A549 (cell line): ENCODE data around the gene TFDP1. TPM values are rescaled to one million over a fixed set of nuclear protein-coding genes. Genes with fewer than 3 reads are reported as not detected.

ENCODE experiments used
- ATAC-seq, 2 experiments: fragments of 200-7000 bp in 1 of 2; fragments of >200 bp in 1 of 2; cut with Nextera tagmentation in 1 of 2; cut with Tn5 transposase in 1 of 2; 3 replicates each; pipeline versions ENCODE4 v1.8.0 to v1.9.1; 2018 to 2020; ENCODE audit warnings: mild to moderate bottlenecking in 1 of 2, moderate library complexity in 1 of 2
- CTCF ChIA-PET: fragments of 300-600 bp; sonication (Branson Sonifier 250); formaldehyde crosslinking; extraction: SDS; loops from one replicate; lab custom pipeline; 2021; ENCODE audit warnings: antibody characterized with exemption, inconsistent platforms; lab: Yijun Ruan, JAX
- POLR2A ChIA-PET: fragments of 350-600 bp; formaldehyde crosslinking; extraction: SDS; loops from one replicate; lab custom pipeline; 2021; ENCODE audit warnings: antibody characterized with exemption, inconsistent platforms; lab: Yijun Ruan, JAX
- DNase-seq, 2 experiments: peaks; one replicate each; pipeline versions ENCODE4 v3.0.0 to v3.0.0-alpha.2; 2011 to 2016; ENCODE audit warnings: low read depth in 1 of 2, low spot score in 1 of 2
- FAIRE-seq: peaks from 2 replicates; lab custom pipeline; 2011; peaks lifted over from hg19 to GRCh38; lab: Jason Lieb, UNC
- H3K27ac ChIP-seq, 2 experiments: fragments of >200 bp; sonication (Bioruptor Twin); formaldehyde crosslinking; 3 replicates each; pipeline ENCODE4 v1.5.1; 2016 to 2017
- H3K4me1 ChIP-seq: fragments of >200 bp; sonication (Bioruptor Twin); formaldehyde crosslinking; 3 replicates; pipeline ENCODE4 v1.6.1; 2016
- H3K4me2 ChIP-seq: fragments of >200 bp; sonication (Bioruptor Twin); formaldehyde crosslinking; 3 replicates; pipeline ENCODE4 v1.6.1; 2016
- H3K4me3 ChIP-seq: fragments of >200 bp; sonication (Bioruptor Twin); formaldehyde crosslinking; 3 replicates; pipeline ENCODE4 v1.5.1; 2016
- H3K9me3 ChIP-seq: fragments of >200 bp; sonication (Bioruptor Twin); formaldehyde crosslinking; 3 replicates; pipeline ENCODE4 v1.6.1; 2016
- ATOH8 ChIP-seq: fragments of 250-450 bp; sonication (Bioruptor Pico); IDR thresholded peaks from 2 replicates; pipeline ENCODE4 v1.5.0; 2020; ENCODE audit warnings: low read depth, mild to moderate bottlenecking, moderate library complexity
- CBX2 ChIP-seq: fragments of 200-600 bp; sonication (generic); IDR thresholded peaks from 2 replicates; pipeline ENCODE4 v1.6.1; 2016; ENCODE audit warnings: low read depth, mild to moderate bottlenecking, borderline replicate concordance
- CBX8 ChIP-seq: fragments of 200-600 bp; sonication (generic); IDR thresholded peaks from 2 replicates; pipeline ENCODE4 v1.6.1; 2016
- CTCF ChIP-seq: fragments of >200 bp; sonication (Bioruptor Twin); formaldehyde crosslinking; IDR thresholded peaks from 3 replicates; pipeline ENCODE4 v1.5.1; 2016
- E2F6 ChIP-seq: IDR thresholded peaks from 2 replicates; pipeline ENCODE4 v1.6.1; 2012; ENCODE audit warnings: low read depth, borderline replicate concordance
- EHF ChIP-seq: fragments of 250-450 bp; sonication (Bioruptor Pico); IDR thresholded peaks from 2 replicates; pipeline ENCODE4 v1.5.0; 2020; ENCODE audit warnings: mild to moderate bottlenecking
- EHMT2 ChIP-seq: fragments of 200-600 bp; sonication (generic); IDR thresholded peaks from 2 replicates; pipeline ENCODE4 v1.6.1; 2016; ENCODE audit warnings: antibody characterized with exemption, low read depth, mild to moderate bottlenecking, moderate library complexity
- ELK1 ChIP-seq: fragments of 150-350 bp; IDR thresholded peaks from 2 replicates; pipeline ENCODE4 v1.6.1; 2014; ENCODE audit warnings: low read depth, mild to moderate bottlenecking, low read length
- FOSL2 ChIP-seq, 2 experiments: fragments of 450-650 bp in 1 of 2; fragments of >200 bp in 1 of 2; sonication (Bioruptor Twin) in 1 of 2; formaldehyde crosslinking; IDR thresholded peaks; 2 replicates each; pipeline versions ENCODE4 v1.5.0 to v1.6.1; 2016 to 2020; ENCODE audit warnings: mild to moderate bottlenecking in 1 of 2, moderate library complexity in 1 of 2
- GATA3 ChIP-seq: IDR thresholded peaks from 2 replicates; pipeline ENCODE4 v1.6.1; 2012; ENCODE audit warnings: borderline replicate concordance
- HES2 ChIP-seq: fragments of >200 bp; sonication (Bioruptor Twin); formaldehyde crosslinking; IDR thresholded peaks from 2 replicates; pipeline ENCODE4 v1.6.1; 2016
- HOXA7 ChIP-seq: fragments of 250-450 bp; sonication (Bioruptor Pico); IDR thresholded peaks from 2 replicates; pipeline ENCODE4 v1.5.0; 2020; ENCODE audit warnings: mild to moderate bottlenecking, moderate library complexity
- HOXB5 ChIP-seq: fragments of 250-450 bp; sonication (Bioruptor Pico); IDR thresholded peaks from 2 replicates; pipeline ENCODE4 v1.5.0; 2020; ENCODE audit warnings: mild to moderate bottlenecking, moderate library complexity
- JUNB ChIP-seq: fragments of >200 bp; sonication (Bioruptor Twin); formaldehyde crosslinking; IDR thresholded peaks from 2 replicates; pipeline ENCODE4 v1.6.1; 2016
- KDM1A ChIP-seq: fragments of 200-600 bp; sonication (generic); IDR thresholded peaks from 2 replicates; pipeline ENCODE4 v1.6.1; 2016; ENCODE audit warnings: low read depth, mild to moderate bottlenecking
- KDM5A ChIP-seq: fragments of 200-600 bp; sonication (generic); IDR thresholded peaks from 2 replicates; pipeline ENCODE4 v1.6.1; 2016; ENCODE audit warnings: antibody characterized with exemption, mild to moderate bottlenecking
- MAFK ChIP-seq: fragments of 450-650 bp; IDR thresholded peaks from 2 replicates; pipeline ENCODE4 v1.6.1; 2014; ENCODE audit not compliant: partially characterized antibody
- MAX ChIP-seq: IDR thresholded peaks from 2 replicates; pipeline ENCODE4 v1.6.1; 2012
- NPAS2 ChIP-seq: fragments of 250-450 bp; sonication (Bioruptor Pico); IDR thresholded peaks from 2 replicates; pipeline ENCODE4 v1.8.0; 2022; ENCODE audit warnings: mild to moderate bottlenecking, moderate library complexity, borderline replicate concordance
- PBX3 ChIP-seq: IDR thresholded peaks from 2 replicates; pipeline ENCODE4 v1.6.1; 2012
- RNF2 ChIP-seq: fragments of 200-600 bp; sonication (generic); IDR thresholded peaks from 2 replicates; pipeline ENCODE4 v1.6.1; 2016; ENCODE audit warnings: low read depth, mild to moderate bottlenecking, antibody characterized with exemption, moderate library complexity, borderline replicate concordance
- SMC3 ChIP-seq: fragments of >200 bp; sonication (Bioruptor Twin); formaldehyde crosslinking; IDR thresholded peaks from 3 replicates; pipeline ENCODE4 v1.6.1; 2018; ENCODE audit warnings: inconsistent platforms
- ZFP36 ChIP-seq: fragments of 450-650 bp; IDR thresholded peaks from 2 replicates; pipeline ENCODE4 v1.6.1; 2014; ENCODE audit warnings: borderline replicate concordance; ENCODE audit not compliant: partially characterized antibody
- WGBS: methylation state at CpG from one replicate; pipeline ENCODE4 v1.1.6; 2017; ENCODE audit errors: missing lambda C conversion rate; 5-methylcytosine and 5-hydroxymethylcytosine counted together
- polyA plus RNA-seq, 4 experiments: library from polyadenylated mRNA; depleted of rRNA in 3 of 4; stranded (reverse); fragments of >200 nt; fragmentation: RNase III in 1 of 4; extraction: RNeasy Plus Mini Kit Qiagen cat#74134 plus additional on column Dnase treatment in 1 of 4; gene quantifications; 2 replicates in 3 of 4; 3 replicates in 1 of 4; pipeline ENCODE4 v1.2.3, GENCODE V29; 2011 to 2017

The TFDP1 gene
- polyA plus RNA-seq, 2 of the 4 experiments (the other 2 are of a cell fraction): 73.2 to 88.4 TPM

GRCh38 chr13:113605461-113605860 is 20.9 kb downstream of the TFDP1 start:
- CTCF ChIA-PET: interaction anchor here (0.6 kb wide), 1 partner anchor 367 kb away, joined by 3 read pairs; no protein-coding TSS in a partner anchor
- no peak for ATAC-seq

GRCh38 chr13:113605866-113606438 is 21.4 kb downstream of the TFDP1 start:
- no peak for DNase-seq
- H3K4me3 ChIP-seq: no peak overlapping the region
- POLR2A ChIA-PET: no interaction called here
- H3K9me3 ChIP-seq: no peaks in the 10 kb centered on the region
- no peak overlapping the region for H3K27ac ChIP-seq
- H3K4me2 ChIP-seq: no peak overlapping the region
- FAIRE-seq: no peak
- H3K4me1 ChIP-seq: no peaks in the 10 kb centered on the region
- CTCF ChIA-PET: interaction anchor here (0.6 kb wide), 1 partner anchor 367 kb away, joined by 3 read pairs; no protein-coding TSS in a partner anchor
- no peak for ATAC-seq
- 97% methylated on average over 19 of the region's 34 CpGs for WGBS
- TF ChIP-seq ATOH8 (CRISPR knock-in tag) (no peak), CTCF (no peak), NPAS2 (no peak), MAFK (no peak), GATA3 (no peak), PBX3 (no peak), MAX (no peak), E2F6 (no peak), SMC3 (no peak)

More at GRCh38 chr13:113605461-113605860, 20.9 kb downstream of the TFDP1 start:
- POLR2A ChIA-PET: no interaction called here
- Histone ChIP-seq H3K4me2 (no peak overlapping the region), H3K27ac (no peak overlapping the region), H3K4me1 (no peaks in the 10 kb centered on the region), H3K4me3 (no peak overlapping the region), H3K9me3 (no peaks in the 10 kb centered on the region)
- FAIRE-seq (no peak), DNase-seq (no peak)
- TF ChIP-seq CTCF (no peak), EHMT2 (no peak), RNF2 (no peak), FOSL2 (IDR thresholded peaks at IDR 0.05) (no peak), FOSL2 (CRISPR knock-in tag; IDR thresholded peaks at IDR 0.05) (no peak), EHF (CRISPR knock-in tag) (no peak), CBX8 (no peak), HOXB5 (CRISPR knock-in tag) (no peak), ZFP36 (no peak), NPAS2 (no peak), CBX2 (no peak), ELK1 (no peak), HOXA7 (CRISPR knock-in tag) (no peak), JUNB (no peak), HES2 (no peak), KDM5A (no peak), KDM1A (no peak)
- WGBS: 95% methylated on average over 7 of the region's 8 CpGs
